NCI-H1105 (cell line): Measurements from ENCODE around the gene KCNJ4.
"Not testable (repeated sequence)": the region's sequence is repeated elsewhere in the genome, so short reads cannot be mapped to it uniquely, and the experiment has no call there.

Experiments used
- DNase-seq: peaks from one replicate; lab custom pipeline; 2025; lab: John Stamatoyannopoulos, UW

KCNJ4 gene

DNA sequence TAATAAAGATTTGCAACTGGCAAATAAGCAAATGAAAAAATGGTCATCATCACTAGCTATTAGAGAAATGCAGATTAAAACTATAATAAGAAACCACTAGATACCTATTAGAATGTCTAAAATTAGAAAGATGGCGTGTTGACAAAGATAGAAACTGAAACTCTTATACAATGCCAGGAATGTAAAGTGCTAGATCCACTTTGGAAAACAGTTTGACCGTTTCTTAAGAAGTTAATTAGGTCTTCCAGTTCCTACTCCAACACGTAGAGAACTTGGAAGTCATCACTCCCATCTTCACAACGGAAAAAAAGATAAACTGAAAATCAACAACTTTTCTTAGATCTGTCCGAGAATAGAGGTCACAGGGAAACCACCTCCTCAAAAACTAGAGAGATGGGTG lies 68.1 kb downstream of the KCNJ4 start:
- DNase-seq, result not testable (repeated sequence)

DNA sequence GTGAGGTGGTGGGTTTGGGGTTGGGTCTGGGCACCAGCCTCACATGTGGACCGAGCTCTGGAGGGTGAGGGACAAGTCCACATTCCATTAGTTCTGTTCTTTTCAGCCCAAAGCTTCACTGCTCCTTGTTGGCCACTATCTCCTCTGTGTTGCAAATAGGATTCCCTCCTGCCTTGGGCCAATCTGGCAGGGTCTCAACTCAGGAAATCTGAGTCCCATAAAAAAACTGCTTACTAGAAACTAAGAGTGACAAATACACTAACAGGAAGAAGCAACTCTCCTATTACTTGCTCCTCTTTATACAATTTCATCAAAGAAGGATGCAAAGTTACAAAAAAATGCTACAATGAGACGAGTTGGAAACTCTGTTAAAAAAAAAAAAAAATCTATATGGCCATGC lies 71.6 kb downstream of the KCNJ4 start:
- DNase-seq, result no peak

DNA sequence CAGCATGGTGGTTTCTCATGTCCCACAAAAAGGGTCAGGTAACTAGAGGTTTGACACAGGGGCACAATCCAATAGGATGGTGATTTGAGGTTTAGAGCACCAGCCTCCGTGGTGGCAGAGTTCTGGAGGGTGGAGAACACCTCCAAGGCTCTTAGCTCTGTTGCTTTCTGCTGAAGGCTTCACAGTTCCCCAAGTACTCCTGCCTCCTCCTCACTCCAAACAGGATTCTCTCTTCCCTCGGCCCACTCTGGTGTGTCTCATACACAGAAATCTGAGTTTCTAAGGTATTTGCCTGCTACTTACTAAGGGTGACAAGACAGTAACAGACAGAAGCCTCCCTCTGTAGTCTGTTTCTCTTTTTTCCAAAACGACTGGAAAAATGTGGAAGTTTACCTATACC lies 73.6 kb downstream of the KCNJ4 start:
- DNase-seq, result not testable (repeated sequence)
